Measurements from ENCODE around the gene LMBR1.
"Not testable (repeated sequence)": the region's sequence is repeated elsewhere in the genome, so short reads cannot be mapped to it uniquely, and the experiment has no call there.

GRCh38 chr7:156843582-156843981, 49.4 kb downstream of the LMBR1 start:
- TF ChIP-seq, protein P1, sequence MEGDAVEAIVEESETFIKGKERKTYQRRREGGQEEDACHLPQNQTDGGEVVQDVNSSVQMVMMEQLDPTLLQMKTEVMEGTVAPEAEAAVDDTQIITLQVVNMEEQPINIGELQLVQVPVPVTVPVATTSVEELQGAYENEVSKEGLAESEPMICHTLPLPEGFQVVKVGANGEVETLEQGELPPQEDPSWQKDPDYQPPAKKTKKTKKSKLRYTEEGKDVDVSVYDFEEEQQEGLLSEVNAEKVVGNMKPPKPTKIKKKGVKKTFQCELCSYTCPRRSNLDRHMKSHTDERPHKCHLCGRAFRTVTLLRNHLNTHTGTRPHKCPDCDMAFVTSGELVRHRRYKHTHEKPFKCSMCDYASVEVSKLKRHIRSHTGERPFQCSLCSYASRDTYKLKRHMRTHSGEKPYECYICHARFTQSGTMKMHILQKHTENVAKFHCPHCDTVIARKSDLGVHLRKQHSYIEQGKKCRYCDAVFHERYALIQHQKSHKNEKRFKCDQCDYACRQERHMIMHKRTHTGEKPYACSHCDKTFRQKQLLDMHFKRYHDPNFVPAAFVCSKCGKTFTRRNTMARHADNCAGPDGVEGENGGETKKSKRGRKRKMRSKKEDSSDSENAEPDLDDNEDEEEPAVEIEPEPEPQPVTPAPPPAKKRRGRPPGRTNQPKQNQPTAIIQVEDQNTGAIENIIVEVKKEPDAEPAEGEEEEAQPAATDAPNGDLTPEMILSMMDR (IDR thresholded peaks at IDR 0.05): not testable (repeated sequence)
- TF ChIP-seq POLR2A (IDR thresholded peaks at IDR 0.05): not testable (repeated sequence)

All from esophagus squamous epithelium (tissue), 4 donors.